Stimulated activated naive CD8-positive, alpha-beta T cell treated with anti-CD3 and anti-CD28 coated beads, Interleukin-15, amount 100 ng/mL, for 72 hours (primary cell): ENCODE data around the gene EIF1.

Source experiments
- ATAC-seq: fragments of 150-1000 bp; cut with Tn5 transposase; 2 replicates; pipeline ENCODE4 v1.10.0; 2021; ENCODE audit warnings: mild to moderate bottlenecking, moderate library complexity
- DNase-seq, 2 donors: peaks; one replicate each; pipeline ENCODE4 v3.0.0; 2021 to 2022
- H3K27ac Mint-ChIP-seq, 2 donors: one replicate each; pipeline ENCODE4 v1.8.0; 2022; ENCODE audit warnings: mild to moderate bottlenecking in 2 of 2, mixed read lengths in 2 of 2, moderate library complexity in 2 of 2
- H3K27me3 Mint-ChIP-seq: one replicate; pipeline ENCODE4 v1.8.0; 2022; ENCODE audit warnings: mixed read lengths
- H3K4me1 Mint-ChIP-seq: one replicate; pipeline ENCODE4 v1.8.0; 2022; ENCODE audit warnings: mild to moderate bottlenecking, mixed read lengths
- H3K4me3 Mint-ChIP-seq, 2 donors: one replicate each; pipeline ENCODE4 v1.8.0; 2022; ENCODE audit warnings: mild to moderate bottlenecking in 2 of 2, mixed read lengths in 2 of 2, moderate library complexity in 1 of 2
- H3K9me3 Mint-ChIP-seq, 2 donors: one replicate each; pipeline ENCODE4 v1.8.0; 2022; ENCODE audit warnings: mixed read lengths in 2 of 2

The EIF1 gene

GRCh38 chr17:41733348-41734138 lies 44.9 kb downstream of the EIF1 start:
- no peak for ATAC-seq
- Mint-ChIP-seq H3K27ac (no peak overlapping the region), H3K4me1 (peaks cover 29% of the 10 kb centered on the region), H3K4me3 (peak overlapping the region; percentile 13 to 73), H3K27me3 (peaks cover 87% of the 10 kb centered on the region), H3K9me3 (no peaks in the 10 kb centered on the region)
- DNase-seq: no peak

- Mint-ChIP-seq H3K27me3 (peaks cover 83% of the 10 kb centered on the region), H3K4me3 (peak within 1 kb of the TSS; percentile 39 to 73), H3K4me1 (peaks cover 29% of the 10 kb centered on the region), H3K9me3 (no peaks in the 10 kb centered on the region), H3K27ac (peak within 1 kb of the TSS in 1 of 2 donors; percentile 31)
- peak; percentile 28 to 46 for DNase-seq
- peak; percentile 3 for ATAC-seq
Measured at GRCh38 chr17:41734139-41734948, 45.7 kb downstream of the EIF1 start, which contains the start of gene HAP1. Gene HAP1 (minus strand): TSS chr17:41734643. CDS start chr17:41734634, 9 bp downstream.

- Mint-ChIP-seq H3K4me1 (peaks cover 29% of the 10 kb centered on the region), H3K27ac (no peak overlapping the region), H3K27me3 (peaks cover 80% of the 10 kb centered on the region), H3K9me3 (no peaks in the 10 kb centered on the region), H3K4me3 (peak overlapping the region; percentile 17 to 54)
- ATAC-seq (peak; percentile 24), DNase-seq (no peak)
Measured at GRCh38 chr17:41734949-41735313, 46.2 kb downstream of the EIF1 start.

- no peak overlapping the region for H3K27ac Mint-ChIP-seq
Measured at GRCh38 chr17:41735744-41736143, 47.1 kb downstream of the EIF1 start.

GRCh38 chr17:41736983-41737679 lies 48.4 kb downstream of the EIF1 start:
- Mint-ChIP-seq H3K27me3 (peaks cover 58% of the 10 kb centered on the region), H3K27ac (no peak overlapping the region), H3K4me1 (peaks cover 29% of the 10 kb centered on the region), H3K4me3 (no peak overlapping the region), H3K9me3 (no peaks in the 10 kb centered on the region)
- DNase-seq (no peak), ATAC-seq (no peak)

More at GRCh38 chr17:41735744-41736143, 47.1 kb downstream of the EIF1 start:
- ATAC-seq: no peak
- Mint-ChIP-seq H3K4me3 (no peak overlapping the region), H3K9me3 (no peaks in the 10 kb centered on the region), H3K27me3 (peaks cover 72% of the 10 kb centered on the region), H3K4me1 (peaks cover 29% of the 10 kb centered on the region)
- DNase-seq: no peak

- DNase-seq: no peak
- peak; percentile 14 for ATAC-seq
- no peak overlapping the region for H3K4me3 Mint-ChIP-seq
- no peak overlapping the region for H3K27ac Mint-ChIP-seq
- peaks cover 29% of the 10 kb centered on the region for H3K4me1 Mint-ChIP-seq
- H3K9me3 Mint-ChIP-seq: no peaks in the 10 kb centered on the region
- peaks cover 53% of the 10 kb centered on the region for H3K27me3 Mint-ChIP-seq
Measured at GRCh38 chr17:41737680-41738023, 49.0 kb downstream of the EIF1 start.

GRCh38 chr17:41738077-41738800 lies 49.6 kb downstream of the EIF1 start:
- peak; percentile 94 for ATAC-seq
- Mint-ChIP-seq H3K4me3 (no peak overlapping the region), H3K27me3 (peaks cover 47% of the 10 kb centered on the region), H3K9me3 (no peaks in the 10 kb centered on the region), H3K27ac (peak overlapping the region; percentile 17 to 88), H3K4me1 (peaks cover 28% of the 10 kb centered on the region)
- DNase-seq: peak; percentile 82 to 86

GRCh38 chr17:41738801-41739112 lies 50.1 kb downstream of the EIF1 start:
- ATAC-seq: no peak
- Mint-ChIP-seq H3K27ac (no peak overlapping the region), H3K4me3 (no peak overlapping the region), H3K4me1 (peaks cover 23% of the 10 kb centered on the region), H3K9me3 (no peaks in the 10 kb centered on the region), H3K27me3 (peaks cover 42% of the 10 kb centered on the region)
- DNase-seq: no peak

GRCh38 chr17:41739661-41740352 lies 51.1 kb downstream of the EIF1 start:
- no peak for DNase-seq
- Mint-ChIP-seq H3K27ac (peak overlapping the region in 1 of 2 donors; percentile 62), H3K4me1 (peaks cover 12% of the 10 kb centered on the region), H3K27me3 (peaks cover 32% of the 10 kb centered on the region), H3K9me3 (no peaks in the 10 kb centered on the region), H3K4me3 (no peak overlapping the region)
- no peak for ATAC-seq

GRCh38 chr17:41740506-41740905 lies 51.8 kb downstream of the EIF1 start:
- no peaks in the 10 kb centered on the region for H3K9me3 Mint-ChIP-seq
- DNase-seq (no peak), ATAC-seq (no peak)
- H3K4me3 Mint-ChIP-seq: no peak overlapping the region
- peaks cover 25% of the 10 kb centered on the region for H3K27me3 Mint-ChIP-seq
- H3K27ac Mint-ChIP-seq: no peak overlapping the region
- H3K4me1 Mint-ChIP-seq: peaks cover 8% of the 10 kb centered on the region

GRCh38 chr17:41741709-41742108 lies 53.0 kb downstream of the EIF1 start:
- ATAC-seq (no peak), DNase-seq (no peak)
- Mint-ChIP-seq H3K4me1 (peaks cover 8% of the 10 kb centered on the region), H3K4me3 (no peak overlapping the region), H3K27ac (no peak overlapping the region), H3K9me3 (no peaks in the 10 kb centered on the region), H3K27me3 (peaks cover 13% of the 10 kb centered on the region)
